ENCODE data around the gene KRTAP12-4. TPM values are rescaled to one million over a fixed set of nuclear protein-coding genes. Genes with fewer than 3 reads are reported as not detected.

Gene KRTAP12-4
- total RNA-seq, 3 donors from 2014 or later (not counting 1 experiment from before 2014, with no cell fraction given) = not detected

- ATAC-seq (no peak), DNase-seq (peak in 1 of 2 donors; percentile 28)
- Histone ChIP-seq H3K9me3 (ENCODE audit: control insufficient read depth, insufficient read depth, low read length) (peaks cover 13% of the 10 kb centered on the region), H3K36me3 (ENCODE audit: control insufficient read depth, insufficient read depth, low read length) (no peaks in the 10 kb centered on the region), H3K4me1 (ENCODE audit: control insufficient read depth, insufficient read depth, low read length) (peaks cover 46% of the 10 kb centered on the region), H3K4me3 (ENCODE audit: low read length) (no peak overlapping the region), H3K27ac (ENCODE audit: low read length) (no peak overlapping the region), H3K27me3 (ENCODE audit: control insufficient read depth, insufficient read depth, low read length) (no peaks in the 10 kb centered on the region)
- H3K4me3 Mint-ChIP-seq = no peak overlapping the region
- WGBS (ENCODE audit: insufficient coverage) = 84% methylated on average over 14 of the region's 14 CpGs
- H3K36me3 Mint-ChIP-seq = peaks cover 18% of the 10 kb centered on the region
- H3K27me3 Mint-ChIP-seq (ENCODE audit: low read depth in 2 of 2) = no peaks in the 10 kb centered on the region
- no peak for TF ChIP-seq CTCF (IDR thresholded peaks at IDR 0.05)
- peaks cover 35 to 37% of the 10 kb centered on the region in 2 donors for H3K4me1 Mint-ChIP-seq
- no peak overlapping the region for H3K27ac Mint-ChIP-seq
- intact Hi-C loops (cut with micrococcal nuclease) = no loop called here
- H3K9me3 Mint-ChIP-seq = peaks cover 2 to 10% of the 10 kb centered on the region in 2 donors
Observed at GRCh38 chr21:44653123-44653522, 1.3 kb downstream of the KRTAP12-4 start.

GRCh38 chr21:44650973-44651675, 3.3 kb downstream of the KRTAP12-4 start:
- no peak for ATAC-seq
- no peaks in the 10 kb centered on the region for H3K27me3 ChIP-seq (ENCODE audit: control insufficient read depth, insufficient read depth, low read length)
- DNase-seq = no peak
- H3K4me3 Mint-ChIP-seq = no peak overlapping the region
- H3K27me3 Mint-ChIP-seq (ENCODE audit: low read depth in 2 of 2) = peaks cover 0 to 3% of the 10 kb centered on the region in 2 donors
- H3K27ac Mint-ChIP-seq = peak overlapping the region in 1 of 2 donors; percentile 24
- intact Hi-C loops (cut with micrococcal nuclease) = no loop called here
- H3K9me3 ChIP-seq (ENCODE audit: control insufficient read depth, insufficient read depth, low read length) = peaks cover 7% of the 10 kb centered on the region
- H3K4me3 ChIP-seq (ENCODE audit: low read length) = no peak overlapping the region
- peaks cover 0 to under 1% of the 10 kb centered on the region in 2 donors for H3K9me3 Mint-ChIP-seq
- H3K4me1 Mint-ChIP-seq = peaks cover 17 to 24% of the 10 kb centered on the region in 2 donors
- no peak for TF ChIP-seq CTCF (IDR thresholded peaks at IDR 0.05)
- no peak overlapping the region for H3K27ac ChIP-seq (ENCODE audit: low read length)
- 85% methylated on average over 12 of the region's 12 CpGs for WGBS (ENCODE audit: insufficient coverage)
- peaks cover 3% of the 10 kb centered on the region for H3K36me3 Mint-ChIP-seq
- H3K4me1 ChIP-seq (ENCODE audit: control insufficient read depth, insufficient read depth, low read length) = peaks cover 32% of the 10 kb centered on the region
- H3K36me3 ChIP-seq (ENCODE audit: control insufficient read depth, insufficient read depth, low read length) = no peaks in the 10 kb centered on the region

GRCh38 chr21:44650265-44650972, 4.0 kb downstream of the KRTAP12-4 start:
- H3K27ac ChIP-seq (ENCODE audit: low read length) = no peak overlapping the region
- peaks cover 25% of the 10 kb centered on the region for H3K4me1 ChIP-seq (ENCODE audit: control insufficient read depth, insufficient read depth, low read length)
- DNase-seq = no peak
- H3K36me3 Mint-ChIP-seq = no peaks in the 10 kb centered on the region
- no peaks in the 10 kb centered on the region for H3K36me3 ChIP-seq (ENCODE audit: control insufficient read depth, insufficient read depth, low read length)
- H3K27ac Mint-ChIP-seq = peak overlapping the region in 1 of 2 donors; percentile 24
- H3K27me3 ChIP-seq (ENCODE audit: control insufficient read depth, insufficient read depth, low read length) = no peaks in the 10 kb centered on the region
- TF ChIP-seq CTCF (IDR thresholded peaks at IDR 0.05) = no peak
- H3K4me3 Mint-ChIP-seq = no peak overlapping the region
- H3K27me3 Mint-ChIP-seq (ENCODE audit: low read depth in 2 of 2) = peaks cover 0 to 3% of the 10 kb centered on the region in 2 donors
- WGBS (ENCODE audit: insufficient coverage) = 87% methylated on average over 20 of the region's 20 CpGs
- H3K4me3 ChIP-seq (ENCODE audit: low read length) = no peak overlapping the region
- H3K4me1 Mint-ChIP-seq = peaks cover 16 to 21% of the 10 kb centered on the region in 2 donors
- peaks cover 1% of the 10 kb centered on the region for H3K9me3 ChIP-seq (ENCODE audit: control insufficient read depth, insufficient read depth, low read length)
- no peaks in the 10 kb centered on the region for H3K9me3 Mint-ChIP-seq
- ATAC-seq = peak in 1 of 3 donors; percentile 8
- intact Hi-C loops (cut with micrococcal nuclease) = no loop called here
